GM19023 (cell line): ENCODE results near the gene PUM1.
"Not testable (repeated sequence)": the region's sequence is repeated elsewhere in the genome, so short reads cannot be mapped to it uniquely, and the experiment has no call there.

ENCODE experiments used
- ATAC-seq: cut with Tn5 transposase; IDR thresholded peaks from one replicate; pipeline ENCODE4 v1.9.1; 2021; ENCODE audit warnings: mild to moderate bottlenecking, moderate library complexity; ENCODE audit not compliant: unreplicated experiment

Gene PUM1

DNA sequence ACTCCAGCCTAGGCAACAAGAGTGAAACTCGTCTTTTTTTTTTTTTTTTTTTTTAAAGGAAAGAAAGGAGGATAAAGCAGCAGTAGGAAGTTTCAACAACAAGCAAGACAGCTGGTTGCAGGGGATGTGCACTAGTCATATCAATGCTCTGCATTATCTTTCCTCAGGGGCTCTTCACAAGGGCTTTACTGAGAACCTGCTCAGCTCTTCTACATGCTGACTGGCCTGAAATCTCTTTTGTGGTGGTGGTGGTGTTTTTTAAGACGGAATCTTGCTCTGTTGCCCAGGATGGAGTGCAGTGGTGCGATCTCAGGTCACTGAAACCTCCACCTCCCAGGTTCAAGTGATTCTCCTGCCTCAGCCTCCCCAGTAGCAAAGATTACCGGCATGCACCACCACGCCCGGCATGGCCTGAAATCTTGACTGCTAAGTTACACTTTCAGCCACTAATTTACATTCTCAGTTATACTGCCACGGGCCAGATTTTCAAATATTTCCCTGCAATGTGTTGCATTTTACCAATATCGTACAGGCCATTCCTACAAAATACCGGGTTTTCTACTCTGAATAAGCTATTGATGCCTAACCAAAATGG lies 68.0 kb downstream of the PUM1 start:
- no peak for ATAC-seq

DNA sequence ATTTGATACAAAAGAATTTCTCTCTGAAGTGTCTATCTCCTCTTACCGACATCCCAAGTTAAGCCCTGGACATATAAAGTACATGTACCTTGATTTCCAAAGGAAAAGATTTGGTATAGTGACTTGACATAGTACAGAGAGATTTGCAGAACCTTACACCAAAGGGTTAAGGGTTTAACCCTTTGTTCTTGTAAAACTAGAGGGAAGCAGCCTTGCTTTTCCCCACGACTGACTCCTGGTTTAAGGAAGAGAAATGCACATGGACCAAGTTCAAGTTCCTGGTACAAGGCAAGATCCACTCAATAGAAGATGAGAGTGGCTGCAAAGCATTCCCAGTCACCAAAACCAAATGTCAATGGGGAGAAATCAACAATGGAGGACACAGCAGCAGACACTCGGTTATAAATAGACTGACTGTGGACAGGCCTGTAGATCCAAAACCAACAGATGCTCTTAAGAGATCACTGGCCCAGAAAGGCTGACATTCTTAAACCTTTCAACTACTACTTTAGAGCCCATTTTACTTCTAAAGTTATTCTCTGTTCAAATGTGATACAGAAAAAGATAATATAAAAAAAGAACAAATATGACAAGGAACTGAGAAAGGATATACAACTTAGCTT lies 69.4 kb downstream of the PUM1 start:
- no peak for ATAC-seq

GRCh38 chr1:30991862-30992606 lies 73.5 kb downstream of the PUM1 start:
- no peak for ATAC-seq

DNA sequence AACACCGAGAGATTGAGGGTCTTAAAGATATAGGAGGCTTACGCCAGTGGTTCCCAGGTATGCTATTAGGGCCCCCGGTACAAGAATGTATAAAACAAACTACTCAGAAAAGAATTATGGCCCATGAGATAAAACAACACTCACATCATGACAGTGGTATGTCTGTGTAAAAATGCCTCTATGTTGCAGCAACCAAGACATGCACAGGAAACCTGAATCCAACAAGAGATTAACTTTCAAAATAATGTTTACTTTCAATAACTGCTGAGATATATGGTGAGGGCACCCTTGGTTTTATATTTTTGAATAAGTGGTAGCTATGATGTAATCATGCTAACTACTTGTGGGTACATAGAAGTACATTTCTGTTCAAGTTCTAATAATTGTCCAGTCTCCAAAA lies 74.9 kb downstream of the PUM1 start:
- ATAC-seq, result no peak

DNA sequence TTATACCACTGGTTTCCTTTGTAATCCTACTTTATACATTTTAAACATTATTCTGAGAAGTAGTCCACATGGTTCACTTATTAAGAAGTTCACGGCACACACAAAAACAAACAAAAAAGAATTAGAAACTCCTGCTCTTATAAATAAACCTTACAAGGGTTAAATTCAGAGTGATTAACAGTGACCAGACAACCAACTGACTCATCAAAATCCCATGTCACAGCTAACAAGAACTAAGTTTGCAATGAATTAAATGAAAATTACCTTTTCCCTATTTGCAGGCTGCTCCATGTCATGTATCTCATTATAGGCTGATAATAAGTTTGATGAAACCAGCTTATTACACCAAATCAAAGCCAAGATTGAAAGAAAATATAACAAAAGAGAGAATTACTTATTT lies 77.5 kb downstream of the PUM1 start:
- ATAC-seq, result no peak

- ATAC-seq, result no peak
Measured at GRCh38 chr1:30986755-30987154, 78.8 kb downstream of the PUM1 start.

DNA sequence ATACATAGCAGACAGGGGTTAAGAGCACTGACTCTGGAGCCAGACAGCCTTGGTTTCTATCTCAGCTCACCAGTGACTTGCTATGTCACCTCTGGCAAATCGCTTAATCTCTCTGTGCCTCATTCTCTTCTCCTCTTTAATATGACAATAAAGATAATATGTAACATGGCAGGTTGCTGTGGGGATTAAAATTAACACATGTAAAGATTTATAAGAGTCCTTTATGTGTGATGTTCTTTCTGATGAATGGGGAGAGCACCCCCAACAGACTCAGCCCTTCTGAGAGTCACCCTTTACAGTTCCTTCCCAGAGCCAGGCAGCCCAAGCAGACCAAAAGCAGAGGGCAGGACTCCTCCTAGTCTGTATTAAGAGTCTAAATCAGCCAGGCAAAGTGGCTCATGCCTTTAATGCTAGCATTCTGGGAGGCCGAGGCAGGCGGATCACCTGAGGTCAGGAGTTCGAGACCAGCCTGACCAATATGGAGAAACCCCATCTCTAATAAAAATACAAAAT lies 80.5 kb downstream of the PUM1 start:
- no peak for ATAC-seq

DNA sequence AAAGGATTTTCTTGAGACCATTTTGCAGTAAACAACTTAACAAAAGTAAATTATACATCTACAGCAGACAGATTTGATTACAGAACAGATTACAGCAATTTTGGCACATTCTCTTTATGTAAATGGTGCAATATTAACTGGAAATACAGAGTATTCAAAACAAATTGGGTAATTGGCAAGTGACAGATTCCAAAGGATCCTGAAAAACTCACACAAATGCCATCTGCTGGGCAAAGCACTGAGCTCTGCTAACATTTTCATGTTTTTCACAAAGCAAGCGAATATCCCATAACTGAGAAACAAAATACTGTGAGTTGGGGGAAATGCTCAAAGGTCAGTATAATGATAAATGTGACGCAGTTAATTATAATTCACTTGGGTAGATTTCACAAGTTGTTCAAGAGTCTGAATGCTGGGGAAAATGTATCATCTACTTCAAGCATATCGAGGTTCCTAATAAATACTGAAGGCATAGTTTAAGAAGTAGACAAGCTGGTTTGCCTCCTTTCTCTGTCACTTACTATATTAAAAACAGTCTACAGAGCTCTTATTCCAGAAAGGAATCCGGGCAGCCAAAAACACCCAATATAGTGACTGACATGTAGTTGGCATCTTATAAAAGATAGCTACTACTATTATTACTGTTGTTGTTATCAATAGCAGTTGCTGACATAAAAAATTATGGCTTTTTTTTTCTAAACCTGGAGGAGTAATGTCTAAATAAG lies 81.2 kb downstream of the PUM1 start:
- ATAC-seq, result no peak

- ATAC-seq, result no peak
Measured at GRCh38 chr1:30982937-30983336, 82.6 kb downstream of the PUM1 start.

GRCh38 chr1:30982431-30982830 lies 83.1 kb downstream of the PUM1 start:
- ATAC-seq, result no peak

GRCh38 chr1:30981172-30981571 lies 84.3 kb downstream of the PUM1 start:
- no peak for ATAC-seq

GRCh38 chr1:30977511-30977910 lies 88.0 kb downstream of the PUM1 start:
- no peak for ATAC-seq

DNA sequence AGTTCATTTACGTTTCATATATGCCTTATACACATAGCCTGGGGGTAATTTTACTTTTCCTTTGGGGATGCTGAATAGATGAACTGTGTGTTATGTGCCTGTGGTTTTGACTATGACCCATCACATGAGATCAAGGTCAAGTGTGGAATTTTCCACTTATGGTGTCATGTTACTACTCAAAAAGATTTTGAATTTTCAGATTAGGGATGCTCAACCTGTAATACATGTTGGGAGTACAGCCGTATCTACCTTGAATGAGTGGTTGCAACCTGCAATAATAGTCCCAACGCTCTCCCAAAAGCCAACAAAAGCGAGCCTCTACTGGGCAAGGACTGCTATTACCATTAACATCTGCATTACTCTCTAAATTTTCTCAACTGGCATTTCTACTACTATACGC lies 88.4 kb downstream of the PUM1 start:
- ATAC-seq, result no peak

DNA sequence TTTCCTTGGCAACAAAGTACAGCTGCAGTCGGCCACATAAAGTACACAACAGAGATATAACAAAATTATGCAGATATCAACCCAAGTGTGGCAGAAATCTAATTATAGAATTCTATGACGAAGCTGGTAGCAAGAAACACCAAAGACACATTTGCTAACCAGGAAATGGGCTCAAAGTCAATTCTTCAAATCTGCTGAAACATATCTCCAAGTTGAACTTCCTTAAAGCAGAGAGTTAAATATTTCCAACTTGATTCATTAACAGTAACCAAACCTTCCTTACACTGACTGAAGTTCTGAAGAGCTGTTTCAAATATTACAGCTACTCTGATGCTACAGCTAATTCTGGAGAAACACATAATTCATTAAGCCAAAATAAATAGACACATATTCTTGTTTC lies 89.4 kb downstream of the PUM1 start:
- no peak for ATAC-seq

DNA sequence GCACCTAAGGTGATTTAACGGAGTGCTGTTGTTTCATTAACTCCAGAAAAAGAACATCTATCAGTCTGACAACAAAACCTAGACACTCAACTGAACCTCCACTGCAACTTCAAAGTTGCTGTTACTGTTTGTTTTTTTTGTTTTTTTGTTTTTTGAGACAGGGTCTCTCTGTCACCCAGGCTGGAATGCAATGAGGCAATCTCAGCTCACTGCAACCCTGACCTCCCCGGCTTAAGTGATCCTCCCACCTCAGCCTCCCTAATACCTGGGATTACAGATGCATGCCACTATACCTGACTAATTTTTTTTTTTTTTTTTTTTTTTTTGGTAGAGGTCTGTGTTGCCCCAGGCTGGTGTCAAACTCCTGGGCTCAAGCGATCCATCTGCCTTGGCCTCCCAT lies 90.3 kb downstream of the PUM1 start:
- no peak for ATAC-seq

DNA sequence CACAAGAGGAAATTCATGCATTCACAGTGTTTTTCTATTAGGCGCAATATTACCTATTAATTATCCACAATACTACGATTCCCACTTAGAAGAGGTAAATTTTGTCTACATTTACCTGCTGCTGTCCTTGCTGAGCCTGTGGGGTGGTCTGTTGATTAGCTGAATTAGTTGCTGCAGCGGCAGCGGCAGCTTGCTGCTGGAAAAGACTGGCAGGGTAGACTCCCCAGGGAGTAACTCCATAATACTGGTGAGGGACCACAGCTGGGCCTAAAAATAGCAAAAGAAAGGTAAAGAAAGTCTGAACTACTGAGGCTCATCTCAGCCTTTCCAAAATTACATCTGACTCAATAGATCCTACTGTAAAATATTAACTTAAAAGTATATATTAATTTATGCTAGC lies 91.0 kb downstream of the PUM1 start:
- no peak for ATAC-seq

DNA sequence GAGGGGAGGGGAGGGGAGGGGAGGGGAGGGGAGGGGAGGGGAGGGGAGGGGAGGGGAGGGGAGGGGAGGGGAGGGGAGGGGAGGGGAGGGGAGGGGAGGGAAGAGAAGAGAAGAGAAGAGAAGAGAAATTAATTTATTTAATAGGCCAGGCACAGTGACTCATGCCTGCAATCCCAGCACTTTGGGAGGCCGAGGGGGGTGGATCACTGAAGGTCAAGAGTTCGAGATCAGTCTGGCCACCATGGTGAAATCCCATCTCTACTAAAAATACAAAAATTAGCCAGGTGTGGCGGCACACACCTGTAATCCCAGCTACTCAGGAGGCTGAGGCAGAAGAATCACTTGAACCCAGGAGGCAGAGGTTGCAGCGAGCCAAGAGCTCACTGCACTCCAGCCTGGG lies 93.2 kb downstream of the PUM1 start:
- not testable (repeated sequence) for ATAC-seq

- ATAC-seq, result no peak
Measured at GRCh38 chr1:30971496-30971895, 94.0 kb downstream of the PUM1 start.

- ATAC-seq, result no peak
Measured at GRCh38 chr1:30969903-30970302, 95.6 kb downstream of the PUM1 start.

- ATAC-seq, result no peak
Measured at GRCh38 chr1:30968220-30968971, 97.1 kb downstream of the PUM1 start.
